Activated B cell treated with CpG ODN at 0.5 μM for 24 hours (primary cell): ENCODE results near the gene MACROD2. TPM values are rescaled to one million over a fixed set of nuclear protein-coding genes. Genes with fewer than 3 reads are reported as not detected.

ENCODE experiments used
- ATAC-seq: fragments of 200-7000 bp; cut with Tn5 transposase; one replicate; pipeline ENCODE4 v1.10.0; 2021; ENCODE audit warnings: low read depth, mild to moderate bottlenecking, moderate library complexity
- CTCF ChIA-PET: fragments of 350-600 bp; sonication (Branson Sonifier 250); formaldehyde crosslinking; loops from one replicate; lab custom pipeline; 2021; ENCODE audit warnings: antibody characterized with exemption; lab: Charles Lee
- POLR2A ChIA-PET: fragments of 350-600 bp; sonication (Branson Sonifier 250); formaldehyde crosslinking; loops from one replicate; lab custom pipeline; 2021; ENCODE audit warnings: antibody characterized with exemption; lab: Charles Lee
- DNase-seq: peaks from one replicate; pipeline ENCODE4 v3.0.0; 2022
- H3K27ac Mint-ChIP-seq: one replicate; pipeline ENCODE4 v1.8.0; 2020; ENCODE audit warnings: mixed read lengths
- H3K27me3 Mint-ChIP-seq: one replicate; pipeline ENCODE4 v1.8.0; 2021; ENCODE audit warnings: mixed read lengths
- H3K36me3 Mint-ChIP-seq: one replicate; pipeline ENCODE4 v1.8.0; 2021; ENCODE audit warnings: low read depth, mixed read lengths
- H3K4me1 Mint-ChIP-seq: one replicate; pipeline ENCODE4 v1.8.0; 2021; ENCODE audit warnings: mixed read lengths
- H3K4me3 Mint-ChIP-seq: one replicate; pipeline ENCODE4 v1.8.0; 2020; ENCODE audit warnings: mild to moderate bottlenecking, mixed read lengths
- H3K9me3 Mint-ChIP-seq: one replicate; pipeline ENCODE4 v1.8.0; 2020; ENCODE audit warnings: mixed read lengths
- intact Hi-C: fragments of 100-400 bp; cut with micrococcal nuclease; formaldehyde crosslinking; loops from one replicate; pipeline ENCODE4 v1.15.1; 2024
- total RNA-seq: library from RNA; stranded (reverse); gene quantifications from 2 replicates; pipeline ENCODE4 v1.2.3, GENCODE V29; 2022
- TF ChIP-seq, protein P1 (sequence below): fragments of 200-600 bp; IDR thresholded peaks from one replicate; pipeline ENCODE4 v1.8.0; 2022; ENCODE audit warnings: antibody characterized with exemption, mild to moderate bottlenecking

The MACROD2 gene
- total RNA-seq, 1 donor from 2014 or later, result 55.1 TPM

DNA sequence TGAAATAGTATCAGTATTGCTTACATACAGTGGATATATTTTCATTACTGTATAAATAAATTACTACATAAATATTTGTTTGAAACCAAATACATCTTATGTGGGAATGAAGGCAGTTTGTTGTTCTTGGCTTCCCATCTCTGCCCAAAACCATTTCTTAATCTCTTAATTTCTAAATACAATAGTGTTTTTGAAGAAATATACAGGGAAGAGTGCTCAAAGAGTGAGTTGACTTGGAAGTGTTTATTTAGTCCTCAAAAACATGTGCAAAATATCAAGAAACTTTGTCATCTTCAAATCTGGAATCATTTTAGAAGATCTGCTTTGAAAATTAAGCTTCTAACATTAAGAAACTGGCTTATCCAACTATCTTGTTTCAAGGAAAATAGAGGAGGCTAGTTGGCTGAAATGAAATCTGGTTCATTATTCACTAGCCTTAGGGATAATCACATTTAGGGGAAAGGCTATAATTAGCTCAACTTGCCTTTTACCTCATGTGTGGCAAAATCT is 601.9 kb downstream of the MACROD2 start:
- Mint-ChIP-seq H3K4me3 (no peak overlapping the region), H3K36me3 (no peaks in the 10 kb centered on the region), H3K9me3 (no peaks in the 10 kb centered on the region), H3K4me1 (no peaks in the 10 kb centered on the region), H3K27ac (no peak overlapping the region), H3K27me3 (peaks cover 2% of the 10 kb centered on the region)
- TF ChIP-seq, protein P1, sequence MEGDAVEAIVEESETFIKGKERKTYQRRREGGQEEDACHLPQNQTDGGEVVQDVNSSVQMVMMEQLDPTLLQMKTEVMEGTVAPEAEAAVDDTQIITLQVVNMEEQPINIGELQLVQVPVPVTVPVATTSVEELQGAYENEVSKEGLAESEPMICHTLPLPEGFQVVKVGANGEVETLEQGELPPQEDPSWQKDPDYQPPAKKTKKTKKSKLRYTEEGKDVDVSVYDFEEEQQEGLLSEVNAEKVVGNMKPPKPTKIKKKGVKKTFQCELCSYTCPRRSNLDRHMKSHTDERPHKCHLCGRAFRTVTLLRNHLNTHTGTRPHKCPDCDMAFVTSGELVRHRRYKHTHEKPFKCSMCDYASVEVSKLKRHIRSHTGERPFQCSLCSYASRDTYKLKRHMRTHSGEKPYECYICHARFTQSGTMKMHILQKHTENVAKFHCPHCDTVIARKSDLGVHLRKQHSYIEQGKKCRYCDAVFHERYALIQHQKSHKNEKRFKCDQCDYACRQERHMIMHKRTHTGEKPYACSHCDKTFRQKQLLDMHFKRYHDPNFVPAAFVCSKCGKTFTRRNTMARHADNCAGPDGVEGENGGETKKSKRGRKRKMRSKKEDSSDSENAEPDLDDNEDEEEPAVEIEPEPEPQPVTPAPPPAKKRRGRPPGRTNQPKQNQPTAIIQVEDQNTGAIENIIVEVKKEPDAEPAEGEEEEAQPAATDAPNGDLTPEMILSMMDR, result no peak
- intact Hi-C loops, result no loop called here
- ChIA-PET POLR2A (no interaction called here), CTCF (no interaction called here)
- ATAC-seq, result no peak
- no peak for DNase-seq

DNA sequence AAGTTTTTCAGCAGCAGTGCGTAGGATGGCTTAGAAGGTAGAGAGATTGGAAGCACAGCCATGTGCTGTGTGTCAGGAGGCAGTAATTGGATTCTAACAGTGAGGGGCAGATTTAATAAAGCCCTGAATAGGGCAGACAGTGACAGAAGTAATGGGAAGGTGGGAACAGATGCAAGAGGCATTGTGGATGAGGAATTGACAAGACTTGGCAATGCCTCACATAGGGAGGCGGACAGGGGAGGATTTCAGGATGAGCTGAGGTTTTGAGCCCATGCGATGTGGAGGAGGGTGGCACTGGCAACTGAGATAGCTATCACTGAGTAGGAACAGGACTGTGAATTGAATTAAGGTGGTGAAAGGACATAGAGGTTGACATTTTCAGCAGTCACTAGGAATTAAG is 604.3 kb downstream of the MACROD2 start:
- Mint-ChIP-seq H3K27me3 (no peaks in the 10 kb centered on the region), H3K9me3 (no peaks in the 10 kb centered on the region), H3K36me3 (no peaks in the 10 kb centered on the region), H3K27ac (no peak overlapping the region), H3K4me1 (no peaks in the 10 kb centered on the region), H3K4me3 (no peak overlapping the region)
- POLR2A ChIA-PET, result no interaction called here
- TF ChIP-seq, protein P1, result no peak
- intact Hi-C loops, result no loop called here
- no peak for ATAC-seq
- DNase-seq, result no peak
- CTCF ChIA-PET, result no interaction called here

DNA sequence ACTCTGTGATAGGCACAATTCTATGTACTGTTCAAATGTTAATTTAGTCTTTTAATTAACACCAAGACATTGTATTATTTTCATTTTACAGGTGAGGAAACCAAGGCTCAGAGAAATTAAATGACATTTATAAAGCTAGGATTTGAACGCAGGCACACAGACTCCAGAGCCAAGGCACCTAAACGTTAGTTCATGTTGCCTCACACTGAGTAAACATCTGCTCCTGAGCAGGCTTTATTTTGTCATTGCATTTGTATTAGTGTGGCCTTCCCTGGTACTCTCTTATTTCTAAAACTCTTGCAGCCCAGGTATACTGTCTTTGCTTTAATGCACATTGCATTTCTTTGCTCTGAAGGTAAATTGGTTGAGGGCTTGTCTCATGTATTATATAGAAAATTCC is 605.2 kb downstream of the MACROD2 start:
- ATAC-seq, result no peak
- Mint-ChIP-seq H3K36me3 (no peaks in the 10 kb centered on the region), H3K4me3 (no peak overlapping the region), H3K4me1 (no peaks in the 10 kb centered on the region), H3K27ac (no peak overlapping the region), H3K9me3 (no peaks in the 10 kb centered on the region), H3K27me3 (no peaks in the 10 kb centered on the region)
- ChIA-PET CTCF (no interaction called here), POLR2A (no interaction called here)
- no peak for DNase-seq
- TF ChIP-seq, protein P1, result no peak
- intact Hi-C loops, result no loop called here

DNA sequence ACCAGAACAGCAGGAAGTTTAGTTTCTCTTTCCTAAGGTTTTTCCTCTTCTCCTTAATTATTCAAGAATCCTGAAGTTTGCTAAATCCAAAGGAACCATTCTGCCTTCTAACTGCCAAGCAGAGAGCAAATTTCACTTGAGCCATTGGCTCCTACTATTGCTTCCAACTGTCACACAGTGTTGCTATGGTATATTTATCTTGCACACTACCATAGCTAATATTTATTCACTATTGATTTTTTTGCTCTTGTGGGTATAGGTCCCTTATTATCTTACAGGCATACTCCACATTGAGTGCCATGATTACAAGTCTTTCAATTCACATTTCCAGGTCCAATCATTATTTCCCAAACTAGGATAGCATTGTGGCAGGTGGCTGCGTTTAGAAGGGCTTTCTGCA is 608.8 kb downstream of the MACROD2 start:
- no peaks in the 10 kb centered on the region for H3K27me3 Mint-ChIP-seq
- intact Hi-C loops, result no loop called here
- DNase-seq, result no peak
- POLR2A ChIA-PET, result no interaction called here
- H3K36me3 Mint-ChIP-seq, result no peaks in the 10 kb centered on the region
- no peak overlapping the region for H3K27ac Mint-ChIP-seq
- no peaks in the 10 kb centered on the region for H3K9me3 Mint-ChIP-seq
- CTCF ChIA-PET, result no interaction called here
- no peaks in the 10 kb centered on the region for H3K4me1 Mint-ChIP-seq
- no peak for ATAC-seq
- TF ChIP-seq, protein P1, result no peak
- H3K4me3 Mint-ChIP-seq, result no peak overlapping the region

DNA sequence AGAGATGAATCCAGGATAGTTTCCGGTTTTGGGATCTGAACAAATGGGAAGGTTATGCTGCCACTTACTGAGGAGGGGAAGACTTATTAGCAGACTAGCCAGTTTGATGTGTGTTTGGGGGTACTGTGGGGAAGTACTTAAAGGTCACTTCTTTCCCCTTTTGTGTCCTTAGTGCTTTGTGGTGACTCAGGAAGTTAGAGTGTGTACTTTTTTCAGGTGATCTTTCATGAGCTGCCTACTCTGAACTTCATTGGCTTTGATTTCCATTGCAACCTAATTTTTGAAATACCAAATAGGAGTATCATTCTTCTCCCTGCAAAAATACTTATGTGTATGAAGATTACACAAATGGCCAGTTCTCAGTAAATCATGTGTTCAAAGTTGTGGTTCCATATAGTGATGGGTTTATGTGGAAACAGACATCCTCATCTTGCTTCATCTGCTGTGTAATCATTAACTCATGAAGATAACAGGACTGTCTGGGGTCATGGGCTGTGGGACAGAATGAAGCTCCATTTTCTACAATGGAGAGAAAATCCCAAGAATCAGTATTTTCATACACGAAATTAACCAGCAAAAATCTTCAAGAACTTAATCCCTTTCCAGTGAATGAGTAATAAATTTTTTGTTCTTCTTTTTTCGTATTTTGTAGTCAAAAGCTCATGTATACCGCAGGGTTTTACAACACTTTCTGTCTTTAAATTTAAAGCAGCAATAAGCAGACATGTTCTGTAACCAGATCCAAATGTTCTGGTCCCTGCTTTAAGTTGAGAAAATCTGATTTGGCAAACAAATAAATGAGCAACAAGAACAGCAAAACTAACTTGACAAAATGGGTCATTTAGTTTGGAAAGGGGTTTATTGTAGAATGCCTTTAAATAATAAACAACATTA is 614.3 kb downstream of the MACROD2 start:
- no peaks in the 10 kb centered on the region for H3K36me3 Mint-ChIP-seq
- TF ChIP-seq, protein P1, result no peak
- H3K9me3 Mint-ChIP-seq, result no peaks in the 10 kb centered on the region
- ATAC-seq, result no peak
- no peak overlapping the region for H3K27ac Mint-ChIP-seq
- POLR2A ChIA-PET, result no interaction called here
- CTCF ChIA-PET, result no interaction called here
- no peak overlapping the region for H3K4me3 Mint-ChIP-seq
- intact Hi-C loops, result no loop called here
- no peaks in the 10 kb centered on the region for H3K27me3 Mint-ChIP-seq
- H3K4me1 Mint-ChIP-seq, result no peaks in the 10 kb centered on the region
- no peak for DNase-seq
